ENCODE data around the gene NEMP2.

Gene NEMP2

GRCh38 chr2:190459881-190460280 is 74.6 kb downstream of the NEMP2 start:
- DNase-seq (ENCODE audit: low read depth in 1 of 2, low spot score in 1 of 2): no peak

DNA sequence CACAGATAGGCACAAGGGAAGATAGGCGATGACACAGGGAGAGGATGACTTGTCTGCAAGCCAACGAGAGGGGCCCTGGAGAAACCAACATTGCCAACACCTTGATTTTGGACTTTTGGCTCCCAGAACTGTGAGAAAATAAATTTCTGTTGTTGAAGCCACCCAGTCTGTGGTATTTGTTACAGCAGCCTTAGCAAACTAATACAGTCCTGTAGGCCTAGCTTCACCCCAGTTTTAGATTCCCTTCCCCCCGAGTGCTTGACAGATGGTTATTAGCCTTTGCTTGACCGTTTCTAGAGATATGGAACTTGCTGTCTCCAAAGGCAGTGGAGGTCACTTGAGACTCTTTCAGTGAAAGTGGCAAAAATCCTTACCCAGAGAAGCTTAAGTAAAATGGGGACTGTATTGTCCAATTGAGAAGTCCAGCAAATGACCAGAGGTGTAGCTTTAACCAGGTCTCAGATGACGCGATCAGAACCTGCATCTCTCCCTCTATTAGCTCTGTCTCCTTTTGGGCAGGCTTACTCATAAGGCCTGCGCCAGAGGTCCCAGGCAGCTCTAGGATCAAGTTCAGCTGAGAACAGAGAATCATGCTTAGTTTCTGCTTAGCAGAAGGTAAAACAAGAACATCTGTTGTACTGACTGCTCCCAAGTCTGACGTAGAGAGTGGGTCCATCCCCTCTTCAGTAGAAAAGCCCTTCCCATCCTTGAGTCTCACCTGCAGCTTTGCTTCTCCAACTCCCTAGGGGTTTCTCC is 76.0 kb downstream of the NEMP2 start:
- no peak for DNase-seq (ENCODE audit: low read depth in 1 of 2, low spot score in 1 of 2)

- no peak for DNase-seq (ENCODE audit: low read depth in 1 of 2, low spot score in 1 of 2)
Measured at GRCh38 chr2:190457256-190457655, 77.3 kb downstream of the NEMP2 start.

GRCh38 chr2:190456833-190457232 is 77.7 kb downstream of the NEMP2 start:
- no peak for DNase-seq (ENCODE audit: low read depth in 1 of 2, low spot score in 1 of 2)

GRCh38 chr2:190455358-190456095 is 79.0 kb downstream of the NEMP2 start:
- no peak for DNase-seq (ENCODE audit: low read depth in 1 of 2, low spot score in 1 of 2)

- no peak for DNase-seq (ENCODE audit: low read depth in 1 of 2, low spot score in 1 of 2)
Measured at GRCh38 chr2:190454795-190455194, 79.7 kb downstream of the NEMP2 start.
